Mucosa of rectum (tissue), 2 donors: ENCODE measurements around the gene ACOX3.
"Not testable (repeated sequence)": the region's sequence is repeated elsewhere in the genome, so short reads cannot be mapped to it uniquely, and the experiment has no call there.

Experiments used
- H3K27ac ChIP-seq, 2 donors: one replicate each; pipeline ENCODE4 v1.7.0; 2013; ENCODE audit warnings: inconsistent platforms in 2 of 2, low read depth in 2 of 2, low read length in 2 of 2
- H3K27me3 ChIP-seq, 2 donors: one replicate each; pipeline ENCODE4 v1.7.0; 2013; ENCODE audit warnings: low read length in 2 of 2; ENCODE audit not compliant: control insufficient read depth in 2 of 2, insufficient read depth in 2 of 2
- H3K36me3 ChIP-seq, 2 donors: one replicate each; pipeline ENCODE4 v1.7.0; 2013; ENCODE audit warnings: low read length in 2 of 2; ENCODE audit not compliant: control insufficient read depth in 2 of 2, insufficient read depth in 2 of 2
- H3K4me1 ChIP-seq, 2 donors: one replicate each; pipeline ENCODE4 v1.7.0; 2013; ENCODE audit warnings: low read length in 2 of 2, mild to moderate bottlenecking in 1 of 2; ENCODE audit not compliant: control insufficient read depth in 2 of 2, insufficient read depth in 2 of 2
- H3K4me3 ChIP-seq, 2 donors: one replicate each; pipeline ENCODE4 v1.7.0; 2013; ENCODE audit warnings: low read length in 2 of 2
- H3K9ac ChIP-seq, 2 donors: one replicate each; pipeline ENCODE4 v1.7.0; 2013; ENCODE audit warnings: low read length in 2 of 2, low read depth in 1 of 2, mild to moderate bottlenecking in 1 of 2
- H3K9me3 ChIP-seq, 2 donors: one replicate each; pipeline ENCODE4 v1.7.0; 2013; ENCODE audit warnings: low read length in 2 of 2; ENCODE audit not compliant: control insufficient read depth in 2 of 2
- donor health status: healthy.
- donor health status: Normal muscosa, but diverticular disease.

Gene ACOX3

DNA sequence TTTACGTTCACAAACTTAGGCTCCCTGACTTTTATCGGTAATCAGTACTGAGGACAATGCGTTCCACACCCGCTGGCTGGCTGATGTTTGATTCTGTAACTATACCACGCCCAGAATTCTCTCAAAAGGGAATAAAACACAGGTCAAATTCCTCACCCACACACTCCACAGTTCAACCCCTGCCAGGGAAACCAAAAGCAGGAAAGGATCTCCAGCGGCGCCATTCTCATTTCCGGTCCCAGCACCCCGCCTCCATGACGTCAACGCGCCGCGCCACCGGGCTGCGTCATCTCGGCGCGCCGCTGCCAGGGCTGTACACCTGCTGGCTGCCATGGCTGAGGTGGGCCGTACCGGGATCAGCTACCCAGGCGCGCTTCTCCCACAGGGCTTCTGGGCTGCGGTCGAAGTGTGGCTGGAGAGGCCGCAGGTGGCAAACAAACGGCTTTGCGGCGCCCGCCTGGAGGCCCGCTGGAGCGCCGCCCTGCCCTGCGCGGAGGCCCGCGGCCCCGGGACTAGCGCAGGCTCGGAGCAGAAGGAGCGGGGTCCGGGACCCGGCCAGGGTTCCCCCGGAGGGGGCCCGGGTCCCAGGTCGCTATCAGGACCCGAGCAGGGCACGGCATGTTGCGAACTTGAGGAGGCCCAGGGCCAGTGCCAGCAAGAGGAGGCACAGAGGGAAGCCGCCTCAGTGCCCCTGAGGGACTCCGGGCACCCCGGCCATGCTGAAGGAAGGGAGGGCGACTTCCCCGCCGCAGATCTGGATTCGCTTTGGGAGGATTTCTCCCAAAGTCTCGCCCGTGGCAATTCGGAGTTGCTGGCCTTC lies at the start of gene ACOX3, which contains the start of gene TRMT44:
Gene ACOX3, minus strand, starts transcription at position 232 of the 820 bp plus-strand sequence. CDS start 24,202 bp downstream, outside the sequence.
Gene TRMT44, plus strand, starts transcription at position 286 of the 820 bp plus-strand sequence. Its CDS starts 46 bp downstream, at position 332.
- peaks cover 27 to 31% of the 10 kb centered on the region in 2 donors for H3K4me1 ChIP-seq

DNA sequence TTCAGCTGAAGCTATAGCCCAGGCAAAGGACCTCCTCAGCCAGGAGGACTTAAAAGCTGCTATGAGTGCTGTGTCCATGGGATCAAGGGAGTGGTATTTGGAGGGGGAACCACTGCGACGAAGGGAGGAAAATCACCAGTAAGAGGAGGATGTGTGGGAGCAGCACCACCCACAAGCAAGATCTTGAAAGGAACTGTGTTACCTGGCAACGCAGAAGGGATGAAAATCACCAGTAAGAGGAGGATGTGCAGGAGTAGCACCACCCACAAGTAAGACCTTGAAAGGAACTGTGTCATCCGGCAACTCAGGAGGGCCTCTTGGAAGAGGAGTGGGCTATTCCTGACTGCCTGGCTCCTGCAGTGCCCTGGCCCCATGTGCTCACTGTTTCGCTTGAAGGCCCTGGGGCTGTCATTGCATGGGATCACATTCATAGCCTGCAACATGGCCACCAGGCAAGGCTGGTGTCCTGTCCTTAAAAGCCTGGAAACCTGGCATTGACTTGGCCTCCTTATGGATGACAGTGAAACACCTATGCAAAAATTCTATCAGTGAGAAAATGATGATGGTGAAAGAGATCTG lies 48.4 kb upstream of the ACOX3 start:
- no peak overlapping the region for H3K4me3 ChIP-seq
- no peaks in the 10 kb centered on the region for H3K36me3 ChIP-seq
- H3K27ac ChIP-seq, result no peak overlapping the region
- no peaks in the 10 kb centered on the region for H3K27me3 ChIP-seq
- no peaks in the 10 kb centered on the region for H3K9me3 ChIP-seq
- H3K4me1 ChIP-seq, result no peaks in the 10 kb centered on the region
- H3K9ac ChIP-seq, result no peak overlapping the region

More for the DNA sequence above, at the start of gene ACOX3, which contains the start of gene TRMT44:
- H3K36me3 ChIP-seq, result no peaks in the 10 kb centered on the region
- no peaks in the 10 kb centered on the region for H3K9me3 ChIP-seq
- peak within 1 kb of the TSS; percentile 82 to 85 for H3K9ac ChIP-seq
- no peaks in the 10 kb centered on the region for H3K27me3 ChIP-seq
- H3K27ac ChIP-seq, result peak within 1 kb of the TSS; percentile 93 to 96
- peak within 1 kb of the TSS; percentile 88 to 90 for H3K4me3 ChIP-seq

DNA sequence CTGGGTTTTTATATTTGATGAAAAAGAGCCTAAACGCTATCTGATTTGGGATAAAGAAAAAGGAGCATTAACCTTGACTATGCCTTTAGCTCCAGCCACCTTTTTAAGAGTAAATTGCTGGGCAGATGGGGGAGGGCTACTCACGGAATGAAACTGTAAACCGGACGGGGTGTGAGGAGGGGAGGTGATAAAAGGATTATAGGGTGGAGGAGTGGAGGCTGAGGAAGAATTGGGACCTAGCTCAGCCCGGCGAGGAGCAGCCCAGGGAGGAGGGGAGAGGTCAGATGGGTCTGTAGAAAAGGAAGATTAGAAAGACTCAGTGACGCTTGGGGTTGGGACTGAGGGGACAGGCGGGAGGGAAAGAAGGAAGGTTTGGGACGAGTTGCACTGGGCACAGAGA lies 46.1 kb upstream of the ACOX3 start:
- H3K9me3 ChIP-seq, H3K27me3 ChIP-seq, H3K4me3 ChIP-seq, H3K36me3 ChIP-seq, H3K27ac ChIP-seq, H3K4me1 ChIP-seq, H3K9ac ChIP-seq: not testable (repeated sequence)

DNA sequence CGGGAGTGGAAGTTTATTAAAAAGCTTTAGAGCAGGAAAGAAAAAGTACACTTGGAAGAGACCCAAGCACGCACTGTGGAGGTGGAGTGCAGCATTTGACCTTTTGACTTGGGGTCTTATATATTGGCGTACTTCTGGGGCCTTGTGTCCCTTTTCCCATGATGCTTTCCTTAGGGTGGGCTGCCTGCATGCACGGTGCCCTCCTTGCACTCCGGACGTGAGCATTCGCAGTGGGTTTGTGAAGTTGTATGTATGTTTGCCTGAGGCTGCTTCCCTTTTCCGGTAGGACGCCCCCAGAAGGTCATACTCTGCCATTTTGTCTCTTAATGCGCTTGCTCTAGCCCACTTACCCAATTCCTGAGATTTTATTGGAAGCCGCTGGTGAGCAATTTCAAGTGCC lies 39.7 kb upstream of the ACOX3 start:
- no peaks in the 10 kb centered on the region for H3K4me1 ChIP-seq
- H3K36me3 ChIP-seq, result peaks cover 5 to 9% of the 10 kb centered on the region in 2 donors
- H3K27ac ChIP-seq, result no peak overlapping the region
- H3K27me3 ChIP-seq, result no peaks in the 10 kb centered on the region
- H3K9me3 ChIP-seq, result no peaks in the 10 kb centered on the region
- no peak overlapping the region for H3K9ac ChIP-seq
- H3K4me3 ChIP-seq, result no peak overlapping the region

DNA sequence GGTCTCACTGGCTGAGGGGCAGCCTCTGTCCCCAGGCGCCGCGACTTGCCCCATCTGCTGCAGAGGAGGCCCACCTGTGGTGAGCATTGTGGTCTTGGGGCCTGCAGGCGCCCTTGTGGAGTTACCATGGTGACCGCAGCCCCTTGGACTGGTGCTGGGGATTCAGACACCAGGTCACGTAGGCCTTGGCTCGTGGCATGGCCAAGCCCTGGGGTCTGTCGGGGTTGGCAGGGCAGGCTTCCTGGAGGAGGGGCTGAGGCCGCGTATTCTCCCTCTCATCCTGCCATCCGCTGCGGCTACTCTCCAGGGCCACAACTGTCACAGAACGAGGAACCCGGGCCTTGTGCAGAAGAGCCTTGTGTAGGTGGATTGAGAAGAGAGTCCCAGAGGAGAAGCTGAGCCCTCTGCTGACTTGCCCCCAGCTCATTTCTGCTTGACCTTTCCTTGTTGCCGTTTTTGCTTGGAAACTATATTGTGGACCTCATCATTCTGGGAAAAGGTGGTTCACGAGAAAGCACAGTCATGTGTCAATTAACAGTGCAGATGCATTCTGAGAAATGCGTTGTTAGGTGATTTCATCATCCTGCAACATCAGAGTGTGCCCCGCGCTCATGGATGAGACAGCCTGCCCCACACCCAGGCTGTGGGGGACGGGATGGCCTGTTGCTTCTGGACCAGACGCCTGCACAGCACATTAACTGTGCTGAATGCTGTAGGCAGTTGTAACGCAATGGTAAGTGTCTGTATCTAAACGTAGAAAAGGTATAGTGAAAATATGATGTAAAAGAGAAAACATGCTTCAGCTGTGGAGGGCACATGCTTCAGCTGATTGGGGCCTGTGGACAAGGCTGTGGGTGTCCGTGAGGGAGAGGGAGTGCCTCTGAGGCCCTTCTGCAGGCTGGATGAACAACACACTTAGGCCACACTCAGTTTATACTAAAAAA lies 38.5 kb upstream of the ACOX3 start:
- H3K4me1 ChIP-seq, result no peaks in the 10 kb centered on the region
- H3K9me3 ChIP-seq, result no peaks in the 10 kb centered on the region
- H3K9ac ChIP-seq, result no peak overlapping the region
- H3K27me3 ChIP-seq, result no peaks in the 10 kb centered on the region
- no peak overlapping the region for H3K4me3 ChIP-seq
- H3K27ac ChIP-seq, result no peak overlapping the region
- peaks cover 5 to 9% of the 10 kb centered on the region in 2 donors for H3K36me3 ChIP-seq

DNA sequence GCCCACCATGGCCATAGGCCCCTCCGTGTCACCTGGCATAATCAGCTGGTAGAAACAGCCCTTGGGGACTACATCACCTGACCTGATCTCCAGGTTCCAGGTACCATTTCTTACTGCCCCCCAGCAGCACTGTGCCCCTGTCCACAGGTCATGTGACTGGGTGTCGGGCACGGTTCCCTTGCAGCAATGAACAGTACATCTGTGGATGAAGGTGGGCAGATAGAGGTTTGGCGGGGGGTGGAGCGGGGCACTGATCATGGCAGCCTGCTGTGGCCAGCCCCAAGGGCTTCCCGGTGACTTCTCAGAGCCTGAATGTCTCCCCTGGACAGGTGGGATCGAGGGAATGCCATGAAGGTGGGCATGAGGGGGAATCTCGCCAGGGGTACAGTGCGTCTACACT lies 37.8 kb upstream of the ACOX3 start:
- H3K9ac ChIP-seq, result no peak overlapping the region
- no peak overlapping the region for H3K27ac ChIP-seq
- H3K9me3 ChIP-seq, result no peaks in the 10 kb centered on the region
- H3K27me3 ChIP-seq, result no peaks in the 10 kb centered on the region
- no peaks in the 10 kb centered on the region for H3K4me1 ChIP-seq
- H3K4me3 ChIP-seq, result no peak overlapping the region
- peaks cover 5 to 9% of the 10 kb centered on the region in 2 donors for H3K36me3 ChIP-seq

DNA sequence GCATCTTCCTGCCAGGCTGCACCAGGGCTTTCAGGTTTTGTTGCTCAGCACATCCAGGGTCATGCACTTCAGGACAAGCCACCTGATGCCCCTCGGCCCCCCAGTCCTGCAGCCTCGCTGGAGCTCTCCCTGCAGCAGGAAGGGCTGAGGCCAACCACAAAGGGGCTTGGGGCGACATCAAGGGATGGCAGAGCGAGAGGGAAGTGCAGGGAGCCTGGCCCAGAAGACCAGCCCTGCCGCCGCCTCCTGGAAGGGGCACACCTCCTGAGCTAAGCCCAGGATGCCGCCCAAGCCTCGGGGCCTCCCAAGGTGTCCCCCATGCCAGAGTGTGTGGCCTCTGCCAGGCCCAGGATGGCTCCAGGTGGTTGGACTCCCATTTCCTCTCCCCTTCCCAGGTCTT lies 37.2 kb upstream of the ACOX3 start:
- Histone ChIP-seq H3K27me3 (no peaks in the 10 kb centered on the region), H3K27ac (no peak overlapping the region), H3K9me3 (no peaks in the 10 kb centered on the region), H3K4me1 (no peaks in the 10 kb centered on the region), H3K9ac (no peak overlapping the region), H3K36me3 (peaks cover 5 to 9% of the 10 kb centered on the region in 2 donors), H3K4me3 (no peak overlapping the region)

DNA sequence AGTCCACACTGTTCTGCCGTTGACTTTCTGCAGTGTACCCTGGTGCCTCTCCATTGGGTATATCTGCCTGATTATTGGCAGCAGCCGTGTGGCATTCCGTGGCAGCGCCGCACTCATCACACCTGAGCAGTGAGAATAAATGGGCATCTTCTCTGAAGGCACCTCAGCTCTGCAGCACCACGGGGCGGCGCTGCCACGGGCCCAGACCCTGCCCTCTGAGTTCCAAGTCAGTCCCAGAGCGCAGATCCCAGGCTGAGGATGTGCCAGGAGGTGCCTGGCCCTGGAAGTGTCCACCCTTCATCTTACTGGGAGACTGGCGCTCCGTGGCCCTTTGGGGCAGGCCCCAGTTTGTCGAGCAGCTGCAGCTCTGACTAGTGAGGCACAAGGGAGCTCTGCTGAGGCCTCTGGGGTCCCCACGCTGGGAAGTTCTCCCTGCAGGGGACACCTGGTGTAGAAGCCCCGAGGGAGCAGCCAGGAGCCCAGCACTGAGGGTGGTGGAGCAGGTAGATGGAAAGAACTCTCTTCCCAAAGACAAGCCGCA lies 36.6 kb upstream of the ACOX3 start:
- Histone ChIP-seq H3K9me3 (no peaks in the 10 kb centered on the region), H3K27me3 (no peaks in the 10 kb centered on the region), H3K4me1 (peaks cover 3% of the 10 kb centered on the region in 2 donors), H3K36me3 (peaks cover 5 to 9% of the 10 kb centered on the region in 2 donors), H3K4me3 (no peak overlapping the region), H3K27ac (no peak overlapping the region), H3K9ac (no peak overlapping the region)

DNA sequence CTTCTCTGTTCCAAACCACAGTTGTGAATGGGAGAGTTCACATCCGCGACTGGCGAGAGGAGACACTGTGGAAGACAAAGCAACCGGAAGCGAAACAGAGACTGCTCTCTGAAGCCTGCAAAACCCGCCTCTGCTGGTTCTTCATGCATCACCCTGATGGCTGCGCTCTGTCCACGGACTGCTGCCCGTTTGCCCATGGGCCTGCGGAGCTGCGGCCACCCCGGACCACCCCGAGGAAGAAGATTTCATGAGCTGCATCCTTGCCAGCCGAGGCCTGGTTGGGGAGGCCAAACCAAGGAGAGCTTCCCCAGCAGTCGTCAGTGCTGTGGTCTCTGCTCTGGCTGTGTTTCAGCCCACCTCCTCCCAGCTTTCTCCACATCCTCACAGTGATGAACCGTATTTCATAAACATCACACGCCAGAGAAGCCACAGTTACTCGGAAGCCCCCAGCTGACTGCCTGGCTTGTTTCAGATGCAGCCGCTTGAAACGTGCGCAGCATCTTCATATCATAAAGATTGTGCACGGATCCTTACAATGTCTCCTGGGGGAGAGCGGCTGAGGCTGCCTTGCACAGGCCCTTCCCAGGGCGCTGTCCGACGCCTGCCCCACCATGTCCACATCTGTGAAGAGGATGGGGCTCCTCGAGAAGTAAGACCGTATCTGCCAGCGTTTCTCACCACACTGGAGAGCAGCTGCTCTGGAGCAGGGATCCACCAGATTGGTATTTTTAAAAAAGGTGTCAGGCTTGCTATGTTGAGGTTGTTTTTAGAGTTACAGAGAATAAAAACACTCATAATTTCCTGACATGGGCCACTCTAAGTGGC lies 35.4 kb upstream of the ACOX3 start:
- H3K27ac ChIP-seq, result no peak overlapping the region
- H3K9ac ChIP-seq, result no peak overlapping the region
- peaks cover 3 to 4% of the 10 kb centered on the region in 2 donors for H3K4me1 ChIP-seq
- no peak overlapping the region for H3K4me3 ChIP-seq
- H3K36me3 ChIP-seq, result peaks cover 5 to 9% of the 10 kb centered on the region in 2 donors
- no peaks in the 10 kb centered on the region for H3K27me3 ChIP-seq
- no peaks in the 10 kb centered on the region for H3K9me3 ChIP-seq
